Measurements from ENCODE around the gene OVOL2.

OVOL2 gene

GRCh38 chr20:18041462-18041861 lies 16.3 kb downstream of the OVOL2 start:
- TF ChIP-seq CTCF (IDR thresholded peaks at IDR 0.05; ENCODE audit: insufficient read depth, low read length, poor library complexity, severe bottlenecking), result no peak
- TF ChIP-seq EZH2phosphoT487 (conservative IDR thresholded peaks at IDR 0.05; ENCODE audit: low read length), result no peak
- H3K27me3 ChIP-seq (ENCODE audit: low read length), result no peaks in the 10 kb centered on the region
- H3K9ac ChIP-seq (ENCODE audit: low read length), result no peak overlapping the region
- no peak overlapping the region for H3K4me2 ChIP-seq (ENCODE audit: low read depth, low read length, poor library complexity, severe bottlenecking)
- no peaks in the 10 kb centered on the region for H3K36me3 ChIP-seq (ENCODE audit: low read length)
- H3K27ac ChIP-seq (ENCODE audit: low read depth, low read length), result no peak overlapping the region
- H3K9me3 ChIP-seq (ENCODE audit: insufficient read depth, low read length), result no peaks in the 10 kb centered on the region
- H3K9me2 ChIP-seq (replicated peaks; ENCODE audit: insufficient read depth, low read length), result no peaks in the 10 kb centered on the region
- H2AFZ ChIP-seq (ENCODE audit: low read depth, low read length, severe bottlenecking), result no peak overlapping the region
- H3K4me3 ChIP-seq (ENCODE audit: insufficient read depth, low read length, poor library complexity, severe bottlenecking), result no peak overlapping the region
- no peaks in the 10 kb centered on the region for H3F3A ChIP-seq (ENCODE audit: insufficient read depth)
- H4K20me1 ChIP-seq (ENCODE audit: low read depth, low read length), result no peaks in the 10 kb centered on the region
- H3K79me2 ChIP-seq (ENCODE audit: insufficient read depth, low read length), result no peaks in the 10 kb centered on the region

- no peak overlapping the region for H3K27ac ChIP-seq (ENCODE audit: low read depth, low read length)
- no peaks in the 10 kb centered on the region for H3K27me3 ChIP-seq (ENCODE audit: low read length)
- no peaks in the 10 kb centered on the region for H4K20me1 ChIP-seq (ENCODE audit: low read depth, low read length)
- H3K36me3 ChIP-seq (ENCODE audit: low read length), result no peaks in the 10 kb centered on the region
- H3K4me2 ChIP-seq (ENCODE audit: low read depth, low read length, poor library complexity, severe bottlenecking), result no peak overlapping the region
- no peaks in the 10 kb centered on the region for H3F3A ChIP-seq (ENCODE audit: insufficient read depth)
- H3K79me2 ChIP-seq (ENCODE audit: insufficient read depth, low read length), result no peaks in the 10 kb centered on the region
- H3K4me3 ChIP-seq (ENCODE audit: insufficient read depth, low read length, poor library complexity, severe bottlenecking), result no peak overlapping the region
- no peak overlapping the region for H2AFZ ChIP-seq (ENCODE audit: low read depth, low read length, severe bottlenecking)
- TF ChIP-seq CTCF (IDR thresholded peaks at IDR 0.05; ENCODE audit: insufficient read depth, low read length, poor library complexity, severe bottlenecking) (no peak), EZH2phosphoT487 (conservative IDR thresholded peaks at IDR 0.05; ENCODE audit: low read length) (no peak)
- no peak overlapping the region for H3K9ac ChIP-seq (ENCODE audit: low read length)
- H3K9me3 ChIP-seq (ENCODE audit: insufficient read depth, low read length), result no peaks in the 10 kb centered on the region
- no peaks in the 10 kb centered on the region for H3K9me2 ChIP-seq (replicated peaks; ENCODE audit: insufficient read depth, low read length)
Observed at GRCh38 chr20:18039063-18039462, 18.7 kb downstream of the OVOL2 start.

GRCh38 chr20:18034039-18034438 lies 23.7 kb downstream of the OVOL2 start:
- Histone ChIP-seq H3K9me3 (ENCODE audit: insufficient read depth, low read length) (no peaks in the 10 kb centered on the region), H3K9me2 (replicated peaks; ENCODE audit: insufficient read depth, low read length) (no peaks in the 10 kb centered on the region), H3K9ac (ENCODE audit: low read length) (no peak overlapping the region), H4K20me1 (ENCODE audit: low read depth, low read length) (no peaks in the 10 kb centered on the region), H3K36me3 (ENCODE audit: low read length) (no peaks in the 10 kb centered on the region), H3K79me2 (ENCODE audit: insufficient read depth, low read length) (no peaks in the 10 kb centered on the region), H3K27me3 (ENCODE audit: low read length) (no peaks in the 10 kb centered on the region), H2AFZ (ENCODE audit: low read depth, low read length, severe bottlenecking) (no peak overlapping the region), H3K27ac (ENCODE audit: low read depth, low read length) (no peak overlapping the region), H3K4me3 (ENCODE audit: insufficient read depth, low read length, poor library complexity, severe bottlenecking) (no peak overlapping the region), H3F3A (ENCODE audit: insufficient read depth) (no peaks in the 10 kb centered on the region), H3K4me2 (ENCODE audit: low read depth, low read length, poor library complexity, severe bottlenecking) (no peak overlapping the region)
- no peak for TF ChIP-seq EZH2phosphoT487 (conservative IDR thresholded peaks at IDR 0.05; ENCODE audit: low read length)
- TF ChIP-seq CTCF (IDR thresholded peaks at IDR 0.05; ENCODE audit: insufficient read depth, low read length, poor library complexity, severe bottlenecking), result no peak

All from SU-DHL-6 (cell line).